Ishikawa (cell line): ENCODE results near the gene EXD2.
A peak's percentile ranks its signal among the peaks of the same experiment; 100 is the strongest.

ENCODE experiments used
- CEBPB ChIP-seq: IDR thresholded peaks from 2 replicates; pipeline ENCODE4 v1.6.1; 2012
- CREB1 ChIP-seq: IDR thresholded peaks from 2 replicates; pipeline ENCODE4 v1.6.1; 2012; ENCODE audit warnings: low read depth
- EGR1 ChIP-seq: IDR thresholded peaks from 2 replicates; pipeline ENCODE4 v1.6.1; 2012
- EP300 ChIP-seq: IDR thresholded peaks from 2 replicates; pipeline ENCODE4 v1.6.1; 2012; ENCODE audit warnings: borderline replicate concordance
- FOXM1 ChIP-seq: IDR thresholded peaks from 2 replicates; pipeline ENCODE4 v1.6.1; 2012; ENCODE audit warnings: low read depth, borderline replicate concordance
- NFIC ChIP-seq: IDR thresholded peaks from 2 replicates; pipeline ENCODE4 v1.6.1; 2012
- RAD21 ChIP-seq: IDR thresholded peaks from 2 replicates; pipeline ENCODE4 v1.6.1; 2012; ENCODE audit warnings: low read depth
- REST ChIP-seq: IDR thresholded peaks from 2 replicates; pipeline ENCODE4 v1.6.1; 2012; ENCODE audit warnings: low read depth, mild to moderate bottlenecking
- TAF1 ChIP-seq: IDR thresholded peaks from 2 replicates; pipeline ENCODE4 v1.6.1; 2012; ENCODE audit warnings: low read depth, mild to moderate bottlenecking
- TCF12 ChIP-seq: IDR thresholded peaks from 2 replicates; pipeline ENCODE4 v1.6.1; 2012; ENCODE audit warnings: low read depth
- TEAD4 ChIP-seq: IDR thresholded peaks from 2 replicates; pipeline ENCODE4 v1.6.1; 2012
- YY1 ChIP-seq: IDR thresholded peaks from 2 replicates; pipeline ENCODE4 v1.6.1; 2012; ENCODE audit warnings: low read depth
- ZBTB7A ChIP-seq: IDR thresholded peaks from 2 replicates; pipeline ENCODE4 v1.6.1; 2012; ENCODE audit warnings: low read depth
- TF ChIP-seq, protein P1 (sequence below): IDR thresholded peaks from 2 replicates; pipeline ENCODE4 v1.6.1; 2012
- TF ChIP-seq, protein P2 (sequence below): IDR thresholded peaks from 2 replicates; pipeline ENCODE4 v1.6.1; 2012

Gene EXD2

DNA sequence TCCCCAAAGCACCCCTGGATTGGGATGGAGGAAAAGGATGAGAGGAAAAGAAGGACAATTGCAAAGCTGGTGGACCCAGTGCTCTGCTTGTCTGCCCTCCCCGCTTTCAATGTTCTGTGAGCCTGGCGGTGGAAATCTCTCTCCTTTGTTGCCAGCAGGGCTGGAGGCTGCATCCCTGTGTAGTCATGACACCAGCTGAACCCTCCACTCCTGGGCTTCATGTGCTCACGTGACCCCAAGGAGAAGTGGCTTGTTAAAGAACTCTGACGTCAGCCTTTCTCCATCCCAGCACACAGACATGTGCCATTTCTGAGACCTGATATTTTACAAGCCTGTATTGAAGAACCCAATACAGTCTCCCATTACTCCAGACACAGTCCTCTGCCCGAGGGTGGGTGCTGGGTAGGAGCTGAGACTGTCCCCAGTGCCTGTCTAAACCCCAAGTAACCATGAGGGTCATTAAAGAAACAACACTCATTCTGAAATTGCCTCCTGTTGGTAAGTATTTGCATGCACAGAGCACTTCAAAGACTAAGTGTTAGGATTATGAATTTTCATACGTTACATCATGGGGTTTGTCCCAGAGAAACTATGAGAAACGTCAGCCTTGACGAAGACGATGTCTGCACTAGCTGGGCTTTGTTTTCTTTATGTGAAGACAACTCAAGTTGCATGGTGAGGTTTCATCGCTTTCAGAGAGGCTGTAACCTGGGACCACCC is 90.3 kb downstream of the EXD2 start:
- TF ChIP-seq, protein P1, sequence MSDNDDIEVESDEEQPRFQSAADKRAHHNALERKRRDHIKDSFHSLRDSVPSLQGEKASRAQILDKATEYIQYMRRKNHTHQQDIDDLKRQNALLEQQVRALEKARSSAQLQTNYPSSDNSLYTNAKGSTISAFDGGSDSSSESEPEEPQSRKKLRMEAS: no peak
- TF ChIP-seq, protein P2, sequence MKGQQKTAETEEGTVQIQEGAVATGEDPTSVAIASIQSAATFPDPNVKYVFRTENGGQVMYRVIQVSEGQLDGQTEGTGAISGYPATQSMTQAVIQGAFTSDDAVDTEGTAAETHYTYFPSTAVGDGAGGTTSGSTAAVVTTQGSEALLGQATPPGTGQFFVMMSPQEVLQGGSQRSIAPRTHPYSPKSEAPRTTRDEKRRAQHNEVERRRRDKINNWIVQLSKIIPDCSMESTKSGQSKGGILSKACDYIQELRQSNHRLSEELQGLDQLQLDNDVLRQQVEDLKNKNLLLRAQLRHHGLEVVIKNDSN: peak; percentile 56
- TF ChIP-seq CREB1: no peak

DNA sequence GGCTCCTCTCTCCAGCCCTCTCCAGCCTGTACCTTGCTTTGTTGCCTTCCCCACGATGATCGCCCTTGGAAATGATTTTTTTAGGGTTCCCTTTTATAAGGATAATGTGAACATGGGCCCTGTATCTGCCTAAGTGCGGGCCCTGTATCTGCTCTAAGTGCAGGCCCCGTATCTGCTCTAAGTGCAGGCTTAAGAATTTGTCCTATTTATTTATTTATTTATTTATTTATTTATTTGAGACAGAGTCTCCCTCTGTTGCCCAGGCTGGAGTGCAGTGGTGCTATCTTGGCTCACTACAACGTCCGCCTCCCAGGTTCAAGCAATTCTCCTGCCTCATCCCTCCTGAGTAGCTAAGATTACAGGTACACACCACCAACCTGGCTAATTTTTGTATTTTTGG is 91.2 kb downstream of the EXD2 start:
- TF ChIP-seq FOXM1 (no peak), REST (no peak), CREB1 (no peak), RAD21 (no peak), TEAD4 (no peak), EGR1 (no peak), CEBPB (no peak), TAF1 (no peak), ZBTB7A (no peak), YY1 (no peak), NFIC (no peak)

- TF ChIP-seq, protein P1: no peak
- no peak for TF ChIP-seq TEAD4
- TF ChIP-seq EP300: no peak
- TF ChIP-seq, protein P2: no peak
- TF ChIP-seq REST: no peak
- no peak for TF ChIP-seq CREB1
- no peak for TF ChIP-seq RAD21
- no peak for TF ChIP-seq TCF12
- TF ChIP-seq FOXM1: no peak
- TF ChIP-seq NFIC: no peak
- TF ChIP-seq EGR1: no peak
- no peak for TF ChIP-seq TAF1
- no peak for TF ChIP-seq YY1
- no peak for TF ChIP-seq CEBPB
- TF ChIP-seq ZBTB7A: no peak
Measured at GRCh38 chr14:69284170-69284569, 92.9 kb downstream of the EXD2 start.

GRCh38 chr14:69285661-69286255 is 94.5 kb downstream of the EXD2 start:
- TF ChIP-seq TAF1 (no peak), REST (no peak), YY1 (no peak), CEBPB (no peak), NFIC (no peak), EGR1 (no peak), TCF12 (no peak), ZBTB7A (no peak), TEAD4 (no peak), EP300 (no peak), CREB1 (no peak), RAD21 (no peak), FOXM1 (no peak)
- TF ChIP-seq, protein P2: no peak
- TF ChIP-seq, protein P1: no peak
